ENCODE results near the gene HORMAD2. TPM values are rescaled to one million over a fixed set of nuclear protein-coding genes. Genes with fewer than 3 reads are reported as not detected.
"Not testable (repeated sequence)": the region's sequence is repeated elsewhere in the genome, so short reads cannot be mapped to it uniquely, and the experiment has no call there.

The HORMAD2 gene
- total and polyA plus RNA-seq, 2 donors (not counting 3 experiments of a cell fraction or from before 2014, with no cell fraction given) = not detected

DNA sequence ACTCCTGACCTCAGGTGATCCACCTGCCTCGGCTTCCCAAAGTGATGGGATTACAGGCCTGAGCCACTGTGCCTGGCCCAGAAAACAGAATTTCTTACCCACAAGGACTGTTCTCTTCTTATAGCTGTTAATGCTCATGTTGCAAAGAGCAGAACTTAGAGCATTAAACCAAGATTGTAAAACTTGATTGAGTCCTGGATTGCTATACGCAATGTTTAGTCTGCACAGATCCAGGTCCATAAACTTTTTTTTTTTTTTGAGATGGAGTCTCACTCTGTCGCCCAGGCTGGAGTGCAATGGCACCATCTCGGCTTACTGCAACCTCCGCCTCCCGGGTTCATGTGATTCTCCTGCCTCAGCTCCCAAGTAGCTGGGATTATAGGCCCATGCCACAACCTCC, 19.2 kb upstream of the HORMAD2 start:
- H3K4me2 ChIP-seq (ENCODE audit: insufficient read depth, low read length); dilution Hi-C loops (cut with MboI; ENCODE audit: extremely low pct_ligation_motif_present, low sequenced_read_pairs); POLR2A ChIA-PET; H3K36me3 ChIP-seq (ENCODE audit: control insufficient read depth in 2 of 2, extremely low read depth in 1 of 2, insufficient read depth in 2 of 2, low read length in 2 of 2); H3K27ac ChIP-seq (ENCODE audit: insufficient read depth, low read depth, low read length); H3K4me3 ChIP-seq (replicated peaks in 1 of 3; ENCODE audit: insufficient read depth in 1 of 3, low read depth in 1 of 3, low read length in 3 of 3); intact Hi-C loops (cut with micrococcal nuclease); H3K9ac ChIP-seq (replicated peaks; ENCODE audit: extremely low read depth, insufficient read depth, low read length); H3K9me1 ChIP-seq (replicated peaks; ENCODE audit: control insufficient read depth, extremely low read depth, insufficient read depth, low read length); H4K20me1 ChIP-seq (replicated peaks; ENCODE audit: control insufficient read depth, extremely low read depth, insufficient read depth, low read length); H3K4me1 ChIP-seq (ENCODE audit: control insufficient read depth, extremely low read depth, insufficient read depth, low read length); H2AFZ ChIP-seq (ENCODE audit: low read depth, low read length); DNase-seq (ENCODE audit: low read depth, low spot score); BruUV-seq (replicated peaks); H3K79me2 ChIP-seq (ENCODE audit: control insufficient read depth, insufficient read depth, low read length); H3K9me3 ChIP-seq (replicated peaks; ENCODE audit: control insufficient read depth, insufficient read depth, low read length); FAIRE-seq: not testable (repeated sequence)
- peaks cover 2 to 11% of the 10 kb centered on the region in 2 experiments for H3K27me3 ChIP-seq (ENCODE audit: control insufficient read depth in 2 of 2, insufficient read depth in 2 of 2, low read length in 2 of 2)
- CTCF ChIA-PET = interaction anchor here (0.7 kb wide), 1 partner anchor 298 kb away, joined by 3 read pairs; no protein-coding TSS in a partner anchor

DNA sequence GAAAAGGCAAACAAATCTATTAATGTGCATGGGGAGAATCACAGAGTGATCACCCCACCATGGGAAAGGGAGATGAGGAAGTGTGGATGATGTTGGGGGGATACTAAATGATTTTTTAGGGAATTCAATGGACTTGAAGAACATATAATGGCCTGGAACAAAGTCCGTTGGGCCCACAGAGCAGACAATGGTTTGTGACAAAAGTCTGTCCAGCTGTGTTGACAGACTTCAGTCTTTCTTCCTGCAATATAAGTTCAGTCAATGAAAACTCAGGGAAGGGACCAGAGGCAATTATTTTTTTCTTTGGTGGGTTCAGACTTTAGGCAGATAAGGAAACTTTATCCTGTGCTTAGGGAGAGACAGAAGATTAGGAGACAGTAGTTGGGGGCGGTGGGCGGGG, 18.0 kb upstream of the HORMAD2 start:
- intact Hi-C loops (cut with micrococcal nuclease) = no loop called here
- dilution Hi-C loops (cut with MboI; ENCODE audit: extremely low pct_ligation_motif_present, low sequenced_read_pairs) = no loop called here
- POLR2A ChIA-PET = no interaction called here
- no peaks in the 10 kb centered on the region for H3K4me1 ChIP-seq (ENCODE audit: control insufficient read depth, extremely low read depth, insufficient read depth, low read length)
- no peaks in the 10 kb centered on the region for H3K9me3 ChIP-seq (replicated peaks; ENCODE audit: control insufficient read depth, insufficient read depth, low read length)
- no peaks in the 10 kb centered on the region for H3K79me2 ChIP-seq (ENCODE audit: control insufficient read depth, insufficient read depth, low read length)
- peaks cover 0 to 11% of the 10 kb centered on the region in 2 experiments for H3K27me3 ChIP-seq (ENCODE audit: control insufficient read depth in 2 of 2, insufficient read depth in 2 of 2, low read length in 2 of 2)
- no peaks in the 10 kb centered on the region for H3K9me1 ChIP-seq (replicated peaks; ENCODE audit: control insufficient read depth, extremely low read depth, insufficient read depth, low read length)
- no TSS peak for BruUV-seq (replicated peaks)
- CTCF ChIA-PET = no interaction called here
- TF ChIP-seq, protein P1, sequence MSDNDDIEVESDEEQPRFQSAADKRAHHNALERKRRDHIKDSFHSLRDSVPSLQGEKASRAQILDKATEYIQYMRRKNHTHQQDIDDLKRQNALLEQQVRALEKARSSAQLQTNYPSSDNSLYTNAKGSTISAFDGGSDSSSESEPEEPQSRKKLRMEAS (IDR thresholded peaks at IDR 0.05; ENCODE audit: insufficient read depth, insufficient read length) = no peak
- TF ChIP-seq, protein P2, sequence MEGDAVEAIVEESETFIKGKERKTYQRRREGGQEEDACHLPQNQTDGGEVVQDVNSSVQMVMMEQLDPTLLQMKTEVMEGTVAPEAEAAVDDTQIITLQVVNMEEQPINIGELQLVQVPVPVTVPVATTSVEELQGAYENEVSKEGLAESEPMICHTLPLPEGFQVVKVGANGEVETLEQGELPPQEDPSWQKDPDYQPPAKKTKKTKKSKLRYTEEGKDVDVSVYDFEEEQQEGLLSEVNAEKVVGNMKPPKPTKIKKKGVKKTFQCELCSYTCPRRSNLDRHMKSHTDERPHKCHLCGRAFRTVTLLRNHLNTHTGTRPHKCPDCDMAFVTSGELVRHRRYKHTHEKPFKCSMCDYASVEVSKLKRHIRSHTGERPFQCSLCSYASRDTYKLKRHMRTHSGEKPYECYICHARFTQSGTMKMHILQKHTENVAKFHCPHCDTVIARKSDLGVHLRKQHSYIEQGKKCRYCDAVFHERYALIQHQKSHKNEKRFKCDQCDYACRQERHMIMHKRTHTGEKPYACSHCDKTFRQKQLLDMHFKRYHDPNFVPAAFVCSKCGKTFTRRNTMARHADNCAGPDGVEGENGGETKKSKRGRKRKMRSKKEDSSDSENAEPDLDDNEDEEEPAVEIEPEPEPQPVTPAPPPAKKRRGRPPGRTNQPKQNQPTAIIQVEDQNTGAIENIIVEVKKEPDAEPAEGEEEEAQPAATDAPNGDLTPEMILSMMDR (IDR thresholded peaks at IDR 0.05; ENCODE audit: extremely low read depth in 1 of 2, insufficient read depth in 1 of 2, low read depth in 1 of 2, low read length in 2 of 2) = no peak
- TF ChIP-seq FOS (IDR thresholded peaks at IDR 0.05; ENCODE audit: borderline replicate concordance, insufficient read depth, low read length) (no peak), POLR2AphosphoS5 (IDR thresholded peaks at IDR 0.05; ENCODE audit: insufficient read depth, low read depth, low read length) (no peak), POLR2A (IDR thresholded peaks at IDR 0.05; ENCODE audit: low read depth, low read length) (no peak), GATA2 (IDR thresholded peaks at IDR 0.05; ENCODE audit: insufficient read depth, insufficient read length, low read depth, low read length) (no peak), MYC (IDR thresholded peaks at IDR 0.05; ENCODE audit: low read depth, low read length) (no peak), EZH2 (IDR thresholded peaks at IDR 0.05; ENCODE audit: borderline replicate concordance, low read depth, low read length, severe bottlenecking) (no peak), JUN (IDR thresholded peaks at IDR 0.05; ENCODE audit: borderline replicate concordance, insufficient read depth, insufficient read length, low read depth) (no peak)
- no peak overlapping the region for H3K9ac ChIP-seq (replicated peaks; ENCODE audit: extremely low read depth, insufficient read depth, low read length)
- no peak for DNase-seq (ENCODE audit: low read depth, low spot score)
- H4K20me1 ChIP-seq (replicated peaks; ENCODE audit: control insufficient read depth, extremely low read depth, insufficient read depth, low read length) = no peaks in the 10 kb centered on the region
- H2AFZ ChIP-seq (ENCODE audit: low read depth, low read length) = no peak overlapping the region
- H3K27ac ChIP-seq (ENCODE audit: insufficient read depth, low read depth, low read length) = no peak overlapping the region
- H3K36me3 ChIP-seq (ENCODE audit: control insufficient read depth in 2 of 2, extremely low read depth in 1 of 2, insufficient read depth in 2 of 2, low read length in 2 of 2) = no peaks in the 10 kb centered on the region
- H3K4me2 ChIP-seq (ENCODE audit: insufficient read depth, low read length) = no peak overlapping the region
- H3K4me3 ChIP-seq (replicated peaks in 1 of 3; ENCODE audit: insufficient read depth in 1 of 3, low read depth in 1 of 3, low read length in 3 of 3) = no peak overlapping the region
- no peak for FAIRE-seq

Data from endothelial cell of umbilical vein (primary cell).